ENCODE measurements around the gene RAB20.

The RAB20 gene

GRCh38 chr13:110511509-110512181 lies 49.9 kb downstream of the RAB20 start:
- Histone ChIP-seq H3K9ac (ENCODE audit: low read depth, low read length) (no peak overlapping the region), H3K27me3 (ENCODE audit: control insufficient read depth, insufficient read depth, low read length) (no peaks in the 10 kb centered on the region), H3K36me3 (ENCODE audit: control insufficient read depth, insufficient read depth, low read length) (peaks cover 12% of the 10 kb centered on the region), H3K4me3 (ENCODE audit: low read depth, low read length) (no peak overlapping the region), H3K4me1 (ENCODE audit: control insufficient read depth, insufficient read depth, low read length) (no peaks in the 10 kb centered on the region), H3K9me3 (ENCODE audit: control insufficient read depth, insufficient read depth, low read length) (no peaks in the 10 kb centered on the region)

- Histone ChIP-seq H3K9ac (ENCODE audit: low read depth, low read length) (no peak overlapping the region), H3K4me3 (ENCODE audit: low read depth, low read length) (no peak overlapping the region), H3K36me3 (ENCODE audit: control insufficient read depth, insufficient read depth, low read length) (peaks cover 19% of the 10 kb centered on the region), H3K9me3 (ENCODE audit: control insufficient read depth, insufficient read depth, low read length) (no peaks in the 10 kb centered on the region), H3K27me3 (ENCODE audit: control insufficient read depth, insufficient read depth, low read length) (no peaks in the 10 kb centered on the region), H3K4me1 (ENCODE audit: control insufficient read depth, insufficient read depth, low read length) (no peaks in the 10 kb centered on the region)
Measured at GRCh38 chr13:110509971-110510786, 51.3 kb downstream of the RAB20 start.

- no peak overlapping the region for H3K9ac ChIP-seq (ENCODE audit: low read depth, low read length)
- no peaks in the 10 kb centered on the region for H3K9me3 ChIP-seq (ENCODE audit: control insufficient read depth, insufficient read depth, low read length)
- H3K4me1 ChIP-seq (ENCODE audit: control insufficient read depth, insufficient read depth, low read length), result no peaks in the 10 kb centered on the region
- H3K4me3 ChIP-seq (ENCODE audit: low read depth, low read length), result no peak overlapping the region
- H3K27me3 ChIP-seq (ENCODE audit: control insufficient read depth, insufficient read depth, low read length), result no peaks in the 10 kb centered on the region
- peaks cover 19% of the 10 kb centered on the region for H3K36me3 ChIP-seq (ENCODE audit: control insufficient read depth, insufficient read depth, low read length)
Measured at GRCh38 chr13:110509478-110509926, 52.0 kb downstream of the RAB20 start.

GRCh38 chr13:110507678-110508381 lies 53.7 kb downstream of the RAB20 start:
- H3K36me3 ChIP-seq (ENCODE audit: control insufficient read depth, insufficient read depth, low read length), result peaks cover 29% of the 10 kb centered on the region
- no peak overlapping the region for H3K4me3 ChIP-seq (ENCODE audit: low read depth, low read length)
- no peaks in the 10 kb centered on the region for H3K27me3 ChIP-seq (ENCODE audit: control insufficient read depth, insufficient read depth, low read length)
- no peaks in the 10 kb centered on the region for H3K4me1 ChIP-seq (ENCODE audit: control insufficient read depth, insufficient read depth, low read length)
- no peaks in the 10 kb centered on the region for H3K9me3 ChIP-seq (ENCODE audit: control insufficient read depth, insufficient read depth, low read length)
- H3K9ac ChIP-seq (ENCODE audit: low read depth, low read length), result no peak overlapping the region

- Histone ChIP-seq H3K36me3 (ENCODE audit: control insufficient read depth, insufficient read depth, low read length) (peaks cover 23% of the 10 kb centered on the region), H3K27me3 (ENCODE audit: control insufficient read depth, insufficient read depth, low read length) (no peaks in the 10 kb centered on the region), H3K4me3 (ENCODE audit: low read depth, low read length) (no peak overlapping the region), H3K4me1 (ENCODE audit: control insufficient read depth, insufficient read depth, low read length) (no peaks in the 10 kb centered on the region), H3K9me3 (ENCODE audit: control insufficient read depth, insufficient read depth, low read length) (no peaks in the 10 kb centered on the region), H3K9ac (ENCODE audit: low read depth, low read length) (no peak overlapping the region)
Measured at GRCh38 chr13:110506859-110507566, 54.5 kb downstream of the RAB20 start.

GRCh38 chr13:110506396-110506795 lies 55.1 kb downstream of the RAB20 start:
- no peaks in the 10 kb centered on the region for H3K27me3 ChIP-seq (ENCODE audit: control insufficient read depth, insufficient read depth, low read length)
- no peak overlapping the region for H3K4me3 ChIP-seq (ENCODE audit: low read depth, low read length)
- H3K9me3 ChIP-seq (ENCODE audit: control insufficient read depth, insufficient read depth, low read length), result no peaks in the 10 kb centered on the region
- no peaks in the 10 kb centered on the region for H3K4me1 ChIP-seq (ENCODE audit: control insufficient read depth, insufficient read depth, low read length)
- no peak overlapping the region for H3K9ac ChIP-seq (ENCODE audit: low read depth, low read length)
- H3K36me3 ChIP-seq (ENCODE audit: control insufficient read depth, insufficient read depth, low read length), result peaks cover 27% of the 10 kb centered on the region

GRCh38 chr13:110505594-110505993 lies 55.9 kb downstream of the RAB20 start:
- Histone ChIP-seq H3K27me3 (ENCODE audit: control insufficient read depth, insufficient read depth, low read length) (no peaks in the 10 kb centered on the region), H3K36me3 (ENCODE audit: control insufficient read depth, insufficient read depth, low read length) (peaks cover 27% of the 10 kb centered on the region), H3K4me1 (ENCODE audit: control insufficient read depth, insufficient read depth, low read length) (no peaks in the 10 kb centered on the region), H3K4me3 (ENCODE audit: low read depth, low read length) (no peak overlapping the region), H3K9me3 (ENCODE audit: control insufficient read depth, insufficient read depth, low read length) (no peaks in the 10 kb centered on the region), H3K9ac (ENCODE audit: low read depth, low read length) (no peak overlapping the region)

- no peaks in the 10 kb centered on the region for H3K27me3 ChIP-seq (ENCODE audit: control insufficient read depth, insufficient read depth, low read length)
- H3K9me3 ChIP-seq (ENCODE audit: control insufficient read depth, insufficient read depth, low read length), result no peaks in the 10 kb centered on the region
- H3K4me1 ChIP-seq (ENCODE audit: control insufficient read depth, insufficient read depth, low read length), result no peaks in the 10 kb centered on the region
- no peak overlapping the region for H3K4me3 ChIP-seq (ENCODE audit: low read depth, low read length)
- H3K9ac ChIP-seq (ENCODE audit: low read depth, low read length), result no peak overlapping the region
- H3K36me3 ChIP-seq (ENCODE audit: control insufficient read depth, insufficient read depth, low read length), result peaks cover 27% of the 10 kb centered on the region
Measured at GRCh38 chr13:110503979-110504499, 57.5 kb downstream of the RAB20 start.

- Histone ChIP-seq H3K9ac (ENCODE audit: low read depth, low read length) (no peak overlapping the region), H3K4me1 (ENCODE audit: control insufficient read depth, insufficient read depth, low read length) (no peaks in the 10 kb centered on the region), H3K9me3 (ENCODE audit: control insufficient read depth, insufficient read depth, low read length) (no peaks in the 10 kb centered on the region), H3K4me3 (ENCODE audit: low read depth, low read length) (no peak overlapping the region), H3K27me3 (ENCODE audit: control insufficient read depth, insufficient read depth, low read length) (no peaks in the 10 kb centered on the region), H3K36me3 (ENCODE audit: control insufficient read depth, insufficient read depth, low read length) (peaks cover 27% of the 10 kb centered on the region)
Measured at GRCh38 chr13:110503037-110503901, 58.3 kb downstream of the RAB20 start.

GRCh38 chr13:110501188-110501587 lies 60.3 kb downstream of the RAB20 start:
- no peaks in the 10 kb centered on the region for H3K27me3 ChIP-seq (ENCODE audit: control insufficient read depth, insufficient read depth, low read length)
- no peak overlapping the region for H3K9ac ChIP-seq (ENCODE audit: low read depth, low read length)
- peaks cover 35% of the 10 kb centered on the region for H3K36me3 ChIP-seq (ENCODE audit: control insufficient read depth, insufficient read depth, low read length)

More at GRCh38 chr13:110501188-110501587, 60.3 kb downstream of the RAB20 start:
- H3K4me3 ChIP-seq (ENCODE audit: low read depth, low read length), result no peak overlapping the region
- peaks cover 3% of the 10 kb centered on the region for H3K9me3 ChIP-seq (ENCODE audit: control insufficient read depth, insufficient read depth, low read length)
- no peaks in the 10 kb centered on the region for H3K4me1 ChIP-seq (ENCODE audit: control insufficient read depth, insufficient read depth, low read length)

All from iPS-15b (cell line).